ENCODE measurements around the gene DENND10. TPM values are rescaled to one million over a fixed set of nuclear protein-coding genes. Genes with fewer than 3 reads are reported as not detected.

Gene DENND10
- total and polyA plus RNA-seq, 2 donors (not counting 1 experiment from before 2014, with no cell fraction given), result 116 to 125 TPM

GRCh38 chr10:119161680-119162451 is 58.0 kb downstream of the DENND10 start:
- H3K4me2 ChIP-seq (ENCODE audit: extremely low read depth, insufficient read depth, low read length), result no peak overlapping the region
- H3K27me3 ChIP-seq (ENCODE audit: control insufficient read depth, insufficient read depth, low read length), result no peaks in the 10 kb centered on the region
- no peaks in the 10 kb centered on the region for H3K79me2 ChIP-seq (ENCODE audit: control insufficient read depth, insufficient read depth, low read length)
- DNase-seq (ENCODE audit: low read depth in 2 of 2), result peak; percentile 59 to 75
- H3K27ac ChIP-seq (ENCODE audit: insufficient read depth, low read length), result no peak overlapping the region
- H3K4me1 ChIP-seq (ENCODE audit: control insufficient read depth, extremely low read depth, insufficient read depth, low read length), result peaks cover 4% of the 10 kb centered on the region
- no peaks in the 10 kb centered on the region for H3K9me3 ChIP-seq (ENCODE audit: control insufficient read depth, insufficient read depth, low read depth, low read length)
- no peak overlapping the region for H2AFZ ChIP-seq (ENCODE audit: low read length)
- no peaks in the 10 kb centered on the region for H3K36me3 ChIP-seq (ENCODE audit: control insufficient read depth, insufficient read depth, low read length)
- H3K9ac ChIP-seq (ENCODE audit: insufficient read depth, low read length), result no peak overlapping the region
- H3K4me3 ChIP-seq (replicated peaks in 1 of 4; ENCODE audit: control extremely low read depth in 1 of 4, insufficient read depth in 1 of 4, low read depth in 3 of 4, low read length in 4 of 4), result no peak overlapping the region
- TF ChIP-seq EZH2 (IDR thresholded peaks at IDR 0.05; ENCODE audit: low read length, missing control alignments) (no peak), CTCF (conservative IDR thresholded peaks at IDR 0.05 in 1 of 2, IDR thresholded peaks at IDR 0.05 in 1 of 2; ENCODE audit: low read depth in 1 of 2, low read length in 2 of 2) (peak; percentile 13 to 34)
- H4K20me1 ChIP-seq (ENCODE audit: control insufficient read depth, extremely low read depth, insufficient read depth, low read length), result no peaks in the 10 kb centered on the region

GRCh38 chr10:119162452-119163092 is 58.7 kb downstream of the DENND10 start:
- Histone ChIP-seq H3K9ac (ENCODE audit: insufficient read depth, low read length) (no peak overlapping the region), H4K20me1 (ENCODE audit: control insufficient read depth, extremely low read depth, insufficient read depth, low read length) (no peaks in the 10 kb centered on the region), H3K79me2 (ENCODE audit: control insufficient read depth, insufficient read depth, low read length) (no peaks in the 10 kb centered on the region), H3K4me3 (replicated peaks in 1 of 4; ENCODE audit: control extremely low read depth in 1 of 4, insufficient read depth in 1 of 4, low read depth in 3 of 4, low read length in 4 of 4) (no peak overlapping the region), H2AFZ (ENCODE audit: low read length) (no peak overlapping the region), H3K27ac (ENCODE audit: insufficient read depth, low read length) (no peak overlapping the region), H3K36me3 (ENCODE audit: control insufficient read depth, insufficient read depth, low read length) (no peaks in the 10 kb centered on the region), H3K4me2 (ENCODE audit: extremely low read depth, insufficient read depth, low read length) (no peak overlapping the region), H3K4me1 (ENCODE audit: control insufficient read depth, extremely low read depth, insufficient read depth, low read length) (peaks cover 4% of the 10 kb centered on the region), H3K27me3 (ENCODE audit: control insufficient read depth, insufficient read depth, low read length) (no peaks in the 10 kb centered on the region), H3K9me3 (ENCODE audit: control insufficient read depth, insufficient read depth, low read depth, low read length) (no peaks in the 10 kb centered on the region)
- no peak for DNase-seq (ENCODE audit: low read depth in 2 of 2)
- TF ChIP-seq CTCF (conservative IDR thresholded peaks at IDR 0.05 in 1 of 2, IDR thresholded peaks at IDR 0.05 in 1 of 2; ENCODE audit: low read depth in 1 of 2, low read length in 2 of 2) (no peak), EZH2 (IDR thresholded peaks at IDR 0.05; ENCODE audit: low read length, missing control alignments) (no peak)

Data from fibroblast of lung (primary cell).